ENCODE results near the gene ANKRD34A. TPM values are rescaled to one million over a fixed set of nuclear protein-coding genes. Genes with fewer than 3 reads are reported as not detected.
A peak's percentile ranks its signal among the peaks of the same experiment; 100 is the strongest.

The ANKRD34A gene
- total and polyA plus RNA-seq, 2 of the 13 experiments (the other 11 are each of a cell fraction or from before 2014, with no cell fraction given) = 0.05 to 0.07 TPM

- Histone ChIP-seq H3K4me3 (replicated peaks in 1 of 3; ENCODE audit: insufficient read depth in 1 of 3, low read depth in 2 of 3, low read length in 3 of 3) (no peak overlapping the region), H3K27ac (ENCODE audit: extremely low read length, insufficient read depth, low read length) (no peak overlapping the region), H3K36me3 (replicated peaks in 1 of 2; ENCODE audit: control insufficient read depth in 1 of 2, insufficient read depth in 2 of 2, low read length in 2 of 2) (no peaks in the 10 kb centered on the region), H3K9ac (ENCODE audit: insufficient read depth, low read depth, low read length) (no peak overlapping the region), H3K79me2 (ENCODE audit: insufficient read depth, low read length) (no peaks in the 10 kb centered on the region), H3K9me3 (ENCODE audit: low read length) (no peaks in the 10 kb centered on the region), H3K27me3 (ENCODE audit: control insufficient read depth in 1 of 2, insufficient read depth in 2 of 2, low read length in 2 of 2) (no peaks in the 10 kb centered on the region), H4K20me1 (ENCODE audit: insufficient read depth, low read length) (no peaks in the 10 kb centered on the region), H2AFZ (ENCODE audit: low read length) (no peak overlapping the region), H3K4me2 (ENCODE audit: low read depth, low read length) (0 out of 2 replicates have a peak overlapping the region, but pooled peaks have one; percentile 58), H3K4me1 (ENCODE audit: insufficient read depth, low read length) (peaks cover 11% of the 10 kb centered on the region)
- in situ Hi-C loops (cut with HindIII; ENCODE audit: extremely low pct_ligation_motif_present, low pct_unique_long_range_greater_than_20kb) = loop anchor here (10.0 kb wide), 1 partner anchor 123 kb away; the partner anchor contains the start of gene ANKRD35
- DNase-seq (ENCODE audit: low spot score) (no peak), ATAC-seq (no peak), FAIRE-seq (no peak)
- no TSS peak for BruUV-seq (replicated peaks)
- ChIA-PET CTCF (ENCODE audit: low intra/inter-chr PET ratio, low total read pairs) (interaction anchor here (0.8 to 3.8 kb wide), 3 partner anchors 29 to 116 kb away, joined by 3 to 60 read pairs (median 7); no protein-coding TSS in a partner anchor), POLR2A (interaction anchor here (0.7 to 2.2 kb wide), 6 partner anchors 11 to 116 kb away, joined by 3 to 7 read pairs (median 4); partner anchors contain the start of gene TXNIP)
- 55% methylated on average over 8 of the region's 8 CpGs for WGBS (ENCODE audit: low lambda C conversion rate)
- TF ChIP-seq, protein P1, sequence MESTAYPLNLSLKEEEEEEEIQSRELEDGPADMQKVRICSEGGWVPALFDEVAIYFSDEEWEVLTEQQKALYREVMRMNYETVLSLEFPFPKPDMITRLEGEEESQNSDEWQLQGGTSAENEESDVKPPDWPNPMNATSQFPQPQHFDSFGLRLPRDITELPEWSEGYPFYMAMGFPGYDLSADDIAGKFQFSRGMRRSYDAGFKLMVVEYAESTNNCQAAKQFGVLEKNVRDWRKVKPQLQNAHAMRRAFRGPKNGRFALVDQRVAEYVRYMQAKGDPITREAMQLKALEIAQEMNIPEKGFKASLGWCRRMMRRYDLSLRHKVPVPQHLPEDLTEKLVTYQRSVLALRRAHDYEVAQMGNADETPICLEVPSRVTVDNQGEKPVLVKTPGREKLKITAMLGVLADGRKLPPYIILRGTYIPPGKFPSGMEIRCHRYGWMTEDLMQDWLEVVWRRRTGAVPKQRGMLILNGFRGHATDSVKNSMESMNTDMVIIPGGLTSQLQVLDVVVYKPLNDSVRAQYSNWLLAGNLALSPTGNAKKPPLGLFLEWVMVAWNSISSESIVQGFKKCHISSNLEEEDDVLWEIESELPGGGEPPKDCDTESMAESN (CRISPR knock-in tag; conservative IDR thresholded peaks at IDR 0.05) = no peak
- TF ChIP-seq ZNF121 (CRISPR knock-in tag; IDR thresholded peaks at IDR 0.05) = 0 out of 2 replicates have a peak, but pooled peaks have one; percentile 26
- intact Hi-C loops (cut with micrococcal nuclease; ENCODE audit: unreplicated experiment) = loop anchor here (1.0 to 5.0 kb wide), 3 partner anchors 30 to 90 kb away; partner anchors contain the start of genes ANKRD34A, PEX11B and POLR3GL
Measured at GRCh38 chr1:146007489-146008133, 43.2 kb upstream of the ANKRD34A start.

DNA sequence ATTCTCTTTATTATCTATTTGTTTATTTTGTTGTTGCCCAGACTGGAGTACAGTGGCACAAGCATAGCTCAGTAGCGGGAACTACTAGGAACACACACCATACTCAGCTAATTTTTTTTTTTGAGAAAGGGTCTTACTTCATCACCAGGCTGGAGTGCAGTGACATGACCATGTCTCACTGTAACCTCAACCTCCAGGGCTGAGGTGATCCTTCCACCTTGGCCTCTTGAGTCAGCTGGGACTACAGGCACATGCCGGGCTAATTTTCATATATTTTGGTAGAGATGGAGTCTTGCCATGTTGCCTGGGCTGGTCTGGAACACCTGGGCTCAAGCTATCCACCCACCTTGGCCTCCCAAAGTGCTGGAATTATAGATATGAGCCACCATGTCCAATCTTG lies 37.3 kb upstream of the ANKRD34A start:
- Histone ChIP-seq H3K4me3 (replicated peaks in 1 of 3; ENCODE audit: insufficient read depth in 1 of 3, low read depth in 2 of 3, low read length in 3 of 3) (no peak overlapping the region), H3K9me3 (ENCODE audit: low read length) (no peaks in the 10 kb centered on the region), H3K4me1 (ENCODE audit: insufficient read depth, low read length) (peaks cover 34% of the 10 kb centered on the region), H3K79me2 (ENCODE audit: insufficient read depth, low read length) (peaks cover 3% of the 10 kb centered on the region), H3K9ac (ENCODE audit: insufficient read depth, low read depth, low read length) (no peak overlapping the region), H4K20me1 (ENCODE audit: insufficient read depth, low read length) (no peaks in the 10 kb centered on the region), H2AFZ (ENCODE audit: low read length) (no peak overlapping the region), H3K27ac (ENCODE audit: extremely low read length, insufficient read depth, low read length) (no peak overlapping the region), H3K36me3 (replicated peaks in 1 of 2; ENCODE audit: control insufficient read depth in 1 of 2, insufficient read depth in 2 of 2, low read length in 2 of 2) (no peaks in the 10 kb centered on the region), H3K27me3 (ENCODE audit: control insufficient read depth in 1 of 2, insufficient read depth in 2 of 2, low read length in 2 of 2) (no peaks in the 10 kb centered on the region; a peak in 1 of 5 replicates), H3K4me2 (ENCODE audit: low read depth, low read length) (no peak overlapping the region)
- intact Hi-C loops (cut with micrococcal nuclease; ENCODE audit: unreplicated experiment) = no loop called here
- ChIA-PET CTCF (ENCODE audit: low intra/inter-chr PET ratio, low total read pairs) (no interaction called here), POLR2A (no interaction called here)
- in situ Hi-C loops (cut with HindIII; ENCODE audit: extremely low pct_ligation_motif_present, low pct_unique_long_range_greater_than_20kb) = loop anchor here (10.0 kb wide), 1 partner anchor 117 kb away; the partner anchor contains the start of gene ANKRD35
- ATAC-seq = no peak
- no peak for FAIRE-seq
- DNase-seq (ENCODE audit: low spot score) = no peak
- WGBS (ENCODE audit: low lambda C conversion rate) = 94% methylated on average over 2 of the region's 2 CpGs
- BruUV-seq (replicated peaks) = no TSS peak
- no peak for TF ChIP-seq ZNF577 (CRISPR knock-in tag; IDR thresholded peaks at IDR 0.05; ENCODE audit: borderline replicate concordance, low read depth)
- TF ChIP-seq SCMH1 (CRISPR knock-in tag; IDR thresholded peaks at IDR 0.05; ENCODE audit: borderline replicate concordance) = no peak
- no peak for TF ChIP-seq REXO4 (CRISPR knock-in tag; IDR thresholded peaks at IDR 0.05; ENCODE audit: borderline replicate concordance)
- TF ChIP-seq MBD4 (IDR thresholded peaks at IDR 0.05; ENCODE audit: borderline replicate concordance, low read length) = no peak
- TF ChIP-seq TCF12 (IDR thresholded peaks at IDR 0.05) = no peak
- TF ChIP-seq TCF12 (CRISPR knock-in tag; IDR thresholded peaks at IDR 0.05) = no peak
- TF ChIP-seq HOXA7 (CRISPR knock-in tag; IDR thresholded peaks at IDR 0.05) = no peak
- no peak for TF ChIP-seq ZNF34 (CRISPR knock-in tag; IDR thresholded peaks at IDR 0.05; ENCODE audit: borderline replicate concordance)
- no peak for TF ChIP-seq FOXK1 (CRISPR knock-in tag; IDR thresholded peaks at IDR 0.05; ENCODE audit: borderline replicate concordance, low read depth)
- TF ChIP-seq AHR (CRISPR knock-in tag; IDR thresholded peaks at IDR 0.05) = no peak
- no peak for TF ChIP-seq FOXA1 (IDR thresholded peaks at IDR 0.05)
- no peak for TF ChIP-seq FOXA1 (CRISPR knock-in tag; IDR thresholded peaks at IDR 0.05)
- no peak for TF ChIP-seq ZNF224 (CRISPR knock-in tag; IDR thresholded peaks at IDR 0.05)
- TF ChIP-seq ATF1 (CRISPR knock-in tag; IDR thresholded peaks at IDR 0.05) = no peak
- no peak for TF ChIP-seq KMT2B (CRISPR knock-in tag; IDR thresholded peaks at IDR 0.05)
- no peak for TF ChIP-seq MED13 (CRISPR knock-in tag; IDR thresholded peaks at IDR 0.05)
- no peak for TF ChIP-seq ZNF709 (CRISPR knock-in tag; IDR thresholded peaks at IDR 0.05)
